GM23338 (cell line): Measurements from ENCODE around the gene ABCB6. TPM values are rescaled to one million over a fixed set of nuclear protein-coding genes. Genes with fewer than 3 reads are reported as not detected.

ENCODE experiments used
- ATAC-seq: fragments of 200-7000 bp; cut with Tn5 transposase; 3 replicates; pipeline ENCODE4 v1.9.1; 2020
- DNase-seq: peaks from one replicate; pipeline ENCODE4 v3.0.0-alpha.2; 2015; ENCODE audit warnings: low spot score
- H2AFZ ChIP-seq: fragments of 200-600 bp; sonication (generic); 2 replicates; pipeline ENCODE4 v1.8.0; 2016; ENCODE audit warnings: antibody characterized with exemption, mild to moderate bottlenecking, moderate library complexity
- H3F3A ChIP-seq: fragments of 200-600 bp; sonication (generic); replicated peaks from 2 replicates; pipeline ENCODE4 v1.8.0; 2017; ENCODE audit warnings: antibody characterized with exemption, mixed run types, low read depth
- H3K27ac ChIP-seq: fragments of 200-600 bp; sonication (generic); 2 replicates; pipeline ENCODE4 v1.6.1; 2016; ENCODE audit warnings: low read depth
- H3K27me3 ChIP-seq: fragments of 200-600 bp; sonication (generic); 2 replicates; pipeline ENCODE4 v1.8.0; 2016; ENCODE audit warnings: mild to moderate bottlenecking, mixed run types, moderate library complexity; ENCODE audit not compliant: insufficient read depth
- H3K36me3 ChIP-seq: fragments of 200-600 bp; sonication (generic); 2 replicates; pipeline ENCODE4 v1.8.0; 2016; ENCODE audit warnings: mild to moderate bottlenecking; ENCODE audit not compliant: insufficient read depth
- H3K4me1 ChIP-seq: fragments of 200-600 bp; sonication (generic); 2 replicates; pipeline ENCODE4 v1.8.0; 2016; ENCODE audit warnings: mild to moderate bottlenecking, moderate library complexity; ENCODE audit not compliant: insufficient read depth
- H3K4me2 ChIP-seq: fragments of 200-600 bp; sonication (generic); 2 replicates; pipeline ENCODE4 v1.7.1; 2017; ENCODE audit warnings: mixed run types
- H3K4me3 ChIP-seq: fragments of 200-600 bp; sonication (generic); 2 replicates; pipeline ENCODE4 v1.6.1; 2016; ENCODE audit warnings: mixed run types
- H3K79me2 ChIP-seq: fragments of 200-600 bp; sonication (generic); replicated peaks from 2 replicates; pipeline ENCODE4 v1.8.0; 2017; ENCODE audit warnings: mild to moderate bottlenecking; ENCODE audit not compliant: insufficient read depth
- H3K9me2 ChIP-seq: fragments of 200-600 bp; sonication (generic); 2 replicates; pipeline ENCODE4 v1.8.0; 2017; ENCODE audit not compliant: insufficient read depth
- H4K20me1 ChIP-seq: fragments of 200-600 bp; sonication (generic); replicated peaks from 2 replicates; pipeline ENCODE4 v1.8.0; 2017; ENCODE audit warnings: mild to moderate bottlenecking; ENCODE audit not compliant: insufficient read depth
- H3K27ac Mint-ChIP-seq: 2 replicates; pipeline ENCODE4 v1.8.0; 2020; ENCODE audit warnings: inconsistent platforms, mild to moderate bottlenecking, moderate library complexity, mixed read lengths
- H3K27me3 Mint-ChIP-seq: 3 replicates; pipeline ENCODE4 v1.8.0; 2022; ENCODE audit warnings: low read depth, mild to moderate bottlenecking, moderate library complexity, mixed read lengths, inconsistent platforms; ENCODE audit not compliant: insufficient read depth, poor library complexity
- H3K36me3 Mint-ChIP-seq: 3 replicates; pipeline ENCODE4 v1.8.0; 2021; ENCODE audit warnings: low read depth, mild to moderate bottlenecking, inconsistent platforms, moderate library complexity, mixed read lengths
- H3K4me1 Mint-ChIP-seq: 3 replicates; pipeline ENCODE4 v1.8.0; 2020; ENCODE audit warnings: mild to moderate bottlenecking, inconsistent platforms, mixed read lengths
- H3K4me3 Mint-ChIP-seq: 3 replicates; pipeline ENCODE4 v1.8.0; 2021; ENCODE audit warnings: moderate library complexity, mild to moderate bottlenecking, inconsistent platforms, mixed read lengths
- H3K9me3 Mint-ChIP-seq: 3 replicates; pipeline ENCODE4 v1.8.0; 2020; ENCODE audit warnings: moderate library complexity, mild to moderate bottlenecking, inconsistent platforms, mixed read lengths
- CREB1 ChIP-seq: fragments of 250-450 bp; sonication (Bioruptor Pico); IDR thresholded peaks from 2 replicates; pipeline ENCODE4 v1.5.0; 2020; ENCODE audit warnings: low read depth, mild to moderate bottlenecking, moderate library complexity
- EZH2phosphoT487 ChIP-seq: fragments of 200-600 bp; sonication (generic); IDR thresholded peaks from one replicate; pipeline ENCODE4 v1.8.1; 2018; ENCODE audit warnings: antibody characterized with exemption; ENCODE audit not compliant: unreplicated experiment
- NANOG ChIP-seq: IDR thresholded peaks from 2 replicates; pipeline ENCODE4 v1.6.1; 2016; ENCODE audit warnings: antibody characterized with exemption, borderline replicate concordance
- POLR2AphosphoS5 ChIP-seq: IDR thresholded peaks from 2 replicates; pipeline ENCODE4 v1.6.1; 2016; ENCODE audit warnings: antibody characterized with exemption, low read depth
- ZNF331 ChIP-seq: fragments of 250-450 bp; sonication (Bioruptor Pico); IDR thresholded peaks from 2 replicates; pipeline ENCODE4 v1.5.0; 2020; ENCODE audit warnings: low read depth, mild to moderate bottlenecking, moderate library complexity
- polyA plus RNA-seq: library from polyadenylated mRNA; unstranded; fragments of >200 nt; fragmentation: Nextera tagmentation; extraction: Ambion mirVana; gene quantifications from 2 replicates; pipeline ENCODE4 v1.2.1, GENCODE V29; 2016
- total RNA-seq: library from RNA; depleted of rRNA; stranded (reverse); fragments of >200 nt; shearing (Covaris generic); gene quantifications from 2 replicates; pipeline ENCODE4 v1.2.3, GENCODE V29; 2014
- TF ChIP-seq, protein P1 (sequence below): fragments of 250-450 bp; sonication (Bioruptor Pico); IDR thresholded peaks from 2 replicates; pipeline ENCODE4 v1.5.0; 2020; ENCODE audit warnings: mild to moderate bottlenecking, moderate library complexity
- TF ChIP-seq, protein P2 (sequence below): IDR thresholded peaks from 2 replicates; pipeline ENCODE4 v1.6.1; 2016; ENCODE audit warnings: antibody characterized with exemption

The ABCB6 gene
- total and polyA plus RNA-seq, 2 experiments from 2014 or later = 26.2 to 35.1 TPM

DNA sequence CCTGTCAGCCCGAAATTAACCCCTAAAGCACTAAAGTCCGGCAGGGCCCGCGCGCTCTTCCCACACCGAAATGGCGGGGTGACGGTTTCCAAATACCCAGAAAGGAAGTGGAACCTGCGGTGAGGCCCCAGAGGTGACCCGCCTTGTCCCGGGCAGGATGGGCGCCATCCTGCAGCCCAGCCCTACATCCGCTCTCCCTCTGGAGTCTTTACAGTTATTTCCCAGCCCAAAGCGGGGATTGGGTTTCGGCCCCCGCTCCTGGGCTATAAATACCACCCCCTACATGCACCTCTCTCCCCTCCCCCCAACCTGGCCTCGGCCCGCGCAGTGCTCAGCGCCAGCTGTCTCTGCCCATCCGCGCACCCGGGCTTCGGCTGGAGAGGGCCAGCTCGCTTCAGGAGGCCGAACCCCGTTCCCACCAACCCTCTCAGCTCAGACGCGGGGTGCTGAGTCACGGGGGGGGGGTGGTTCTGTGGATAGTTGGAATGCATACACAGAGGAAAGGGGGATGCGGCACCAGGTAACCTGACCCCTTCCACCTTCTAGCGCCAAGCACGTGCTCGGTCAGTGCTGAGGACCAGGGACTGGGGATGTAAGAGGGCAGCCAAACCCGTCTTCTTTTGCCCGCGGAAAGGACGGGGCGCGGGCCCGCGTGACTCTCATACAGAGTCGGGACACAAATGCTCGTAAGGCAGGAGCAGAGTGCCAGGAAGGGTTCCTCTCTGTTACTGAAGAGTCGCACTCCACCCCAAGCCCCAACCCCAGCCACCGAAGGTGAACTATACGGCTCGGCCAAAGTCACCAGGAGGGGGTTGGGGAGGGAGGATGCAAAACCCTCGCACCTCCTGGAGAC is 34.4 kb upstream of the ABCB6 start, which contains the start of gene TUBA4B:
TUBA4B (plus strand) TSS at position 344 of the 853 bp plus-strand sequence; CDS start at position 509, 165 bp downstream.
- ATAC-seq (peak; percentile 66), DNase-seq (peak; percentile 81)
- Histone ChIP-seq H3K9me2 (no peaks in the 10 kb centered on the region), H3K79me2 (no peaks in the 10 kb centered on the region), H3K4me1 (peaks cover 7% of the 10 kb centered on the region; the same call in 1 of the 2 replicates), H4K20me1 (no peaks in the 10 kb centered on the region), H3F3A (no peaks in the 10 kb centered on the region; the same call in 1 of the 2 replicates), H3K4me3 (peak within 1 kb of the TSS; percentile 74), H3K4me2 (peak within 1 kb of the TSS; percentile 96), H2AFZ (peak within 1 kb of the TSS; percentile 84), H3K27ac (no peak within 1 kb of the TSS), H3K27me3 (peaks cover 48% of the 10 kb centered on the region), H3K36me3 (peaks cover 3% of the 10 kb centered on the region; the same call in 1 of the 2 replicates)
- peaks cover 41% of the 10 kb centered on the region for H3K27me3 Mint-ChIP-seq
- H3K4me3 Mint-ChIP-seq = peak within 1 kb of the TSS; percentile 85
- H3K36me3 Mint-ChIP-seq = peaks cover 37% of the 10 kb centered on the region
- H3K9me3 Mint-ChIP-seq = no peaks in the 10 kb centered on the region
- H3K4me1 Mint-ChIP-seq = peaks cover 43% of the 10 kb centered on the region
- TF ChIP-seq, protein P1, sequence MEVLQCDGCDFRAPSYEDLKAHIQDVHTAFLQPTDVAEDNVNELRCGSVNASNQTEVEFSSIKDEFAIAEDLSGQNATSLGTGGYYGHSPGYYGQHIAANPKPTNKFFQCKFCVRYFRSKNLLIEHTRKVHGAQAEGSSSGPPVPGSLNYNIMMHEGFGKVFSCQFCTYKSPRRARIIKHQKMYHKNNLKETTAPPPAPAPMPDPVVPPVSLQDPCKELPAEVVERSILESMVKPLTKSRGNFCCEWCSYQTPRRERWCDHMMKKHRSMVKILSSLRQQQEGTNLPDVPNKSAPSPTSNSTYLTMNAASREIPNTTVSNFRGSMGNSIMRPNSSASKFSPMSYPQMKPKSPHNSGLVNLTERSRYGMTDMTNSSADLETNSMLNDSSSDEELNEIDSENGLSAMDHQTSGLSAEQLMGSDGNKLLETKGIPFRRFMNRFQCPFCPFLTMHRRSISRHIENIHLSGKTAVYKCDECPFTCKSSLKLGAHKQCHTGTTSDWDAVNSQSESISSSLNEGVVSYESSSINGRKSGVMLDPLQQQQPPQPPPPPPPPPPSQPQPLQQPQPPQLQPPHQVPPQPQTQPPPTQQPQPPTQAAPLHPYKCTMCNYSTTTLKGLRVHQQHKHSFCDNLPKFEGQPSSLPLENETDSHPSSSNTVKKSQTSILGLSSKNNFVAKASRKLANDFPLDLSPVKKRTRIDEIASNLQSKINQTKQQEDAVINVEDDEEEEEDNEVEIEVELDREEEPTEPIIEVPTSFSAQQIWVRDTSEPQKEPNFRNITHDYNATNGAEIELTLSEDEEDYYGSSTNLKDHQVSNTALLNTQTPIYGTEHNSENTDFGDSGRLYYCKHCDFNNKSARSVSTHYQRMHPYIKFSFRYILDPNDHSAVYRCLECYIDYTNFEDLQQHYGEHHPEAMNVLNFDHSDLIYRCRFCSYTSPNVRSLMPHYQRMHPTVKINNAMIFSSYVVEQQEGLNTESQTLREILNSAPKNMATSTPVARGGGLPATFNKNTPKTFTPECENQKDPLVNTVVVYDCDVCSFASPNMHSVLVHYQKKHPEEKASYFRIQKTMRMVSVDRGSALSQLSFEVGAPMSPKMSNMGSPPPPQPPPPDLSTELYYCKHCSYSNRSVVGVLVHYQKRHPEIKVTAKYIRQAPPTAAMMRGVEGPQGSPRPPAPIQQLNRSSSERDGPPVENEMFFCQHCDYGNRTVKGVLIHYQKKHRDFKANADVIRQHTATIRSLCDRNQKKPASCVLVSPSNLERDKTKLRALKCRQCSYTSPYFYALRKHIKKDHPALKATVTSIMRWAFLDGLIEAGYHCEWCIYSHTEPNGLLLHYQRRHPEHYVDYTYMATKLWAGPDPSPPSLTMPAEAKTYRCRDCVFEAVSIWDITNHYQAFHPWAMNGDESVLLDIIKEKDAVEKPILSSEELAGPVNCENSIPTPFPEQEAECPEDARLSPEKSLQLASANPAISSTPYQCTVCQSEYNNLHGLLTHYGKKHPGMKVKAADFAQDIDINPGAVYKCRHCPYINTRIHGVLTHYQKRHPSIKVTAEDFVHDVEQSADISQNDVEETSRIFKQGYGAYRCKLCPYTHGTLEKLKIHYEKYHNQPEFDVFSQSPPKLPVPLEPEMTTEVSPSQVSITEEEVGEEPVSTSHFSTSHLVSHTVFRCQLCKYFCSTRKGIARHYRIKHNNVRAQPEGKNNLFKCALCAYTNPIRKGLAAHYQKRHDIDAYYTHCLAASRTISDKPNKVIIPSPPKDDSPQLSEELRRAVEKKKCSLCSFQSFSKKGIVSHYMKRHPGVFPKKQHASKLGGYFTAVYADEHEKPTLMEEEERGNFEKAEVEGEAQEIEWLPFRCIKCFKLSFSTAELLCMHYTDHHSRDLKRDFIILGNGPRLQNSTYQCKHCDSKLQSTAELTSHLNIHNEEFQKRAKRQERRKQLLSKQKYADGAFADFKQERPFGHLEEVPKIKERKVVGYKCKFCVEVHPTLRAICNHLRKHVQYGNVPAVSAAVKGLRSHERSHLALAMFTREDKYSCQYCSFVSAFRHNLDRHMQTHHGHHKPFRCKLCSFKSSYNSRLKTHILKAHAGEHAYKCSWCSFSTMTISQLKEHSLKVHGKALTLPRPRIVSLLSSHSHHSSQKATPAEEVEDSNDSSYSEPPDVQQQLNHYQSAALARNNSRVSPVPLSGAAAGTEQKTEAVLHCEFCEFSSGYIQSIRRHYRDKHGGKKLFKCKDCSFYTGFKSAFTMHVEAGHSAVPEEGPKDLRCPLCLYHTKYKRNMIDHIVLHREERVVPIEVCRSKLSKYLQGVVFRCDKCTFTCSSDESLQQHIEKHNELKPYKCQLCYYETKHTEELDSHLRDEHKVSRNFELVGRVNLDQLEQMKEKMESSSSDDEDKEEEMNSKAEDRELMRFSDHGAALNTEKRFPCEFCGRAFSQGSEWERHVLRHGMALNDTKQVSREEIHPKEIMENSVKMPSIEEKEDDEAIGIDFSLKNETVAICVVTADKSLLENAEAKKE (CRISPR knock-in tag) = no peak
- TF ChIP-seq NANOG (no peak), CREB1 (0 out of 2 replicates have a peak, but pooled peaks have one; percentile 20), EZH2phosphoT487 (no peak), ZNF331 (CRISPR knock-in tag) (no peak), POLR2AphosphoS5 (no peak)
- TF ChIP-seq, protein P2, sequence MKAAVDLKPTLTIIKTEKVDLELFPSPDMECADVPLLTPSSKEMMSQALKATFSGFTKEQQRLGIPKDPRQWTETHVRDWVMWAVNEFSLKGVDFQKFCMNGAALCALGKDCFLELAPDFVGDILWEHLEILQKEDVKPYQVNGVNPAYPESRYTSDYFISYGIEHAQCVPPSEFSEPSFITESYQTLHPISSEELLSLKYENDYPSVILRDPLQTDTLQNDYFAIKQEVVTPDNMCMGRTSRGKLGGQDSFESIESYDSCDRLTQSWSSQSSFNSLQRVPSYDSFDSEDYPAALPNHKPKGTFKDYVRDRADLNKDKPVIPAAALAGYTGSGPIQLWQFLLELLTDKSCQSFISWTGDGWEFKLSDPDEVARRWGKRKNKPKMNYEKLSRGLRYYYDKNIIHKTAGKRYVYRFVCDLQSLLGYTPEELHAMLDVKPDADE = 0 out of 2 replicates have a peak, but pooled peaks have one; percentile 47
- H3K27ac Mint-ChIP-seq = peak within 1 kb of the TSS; percentile 77
